HG02571 (cell line): ENCODE measurements around the gene PLA2G7.

Experiments
- ATAC-seq: cut with Tn5 transposase; IDR thresholded peaks from one replicate; pipeline ENCODE4 v1.9.1; 2021; ENCODE audit warnings: mild to moderate bottlenecking, moderate library complexity; ENCODE audit not compliant: unreplicated experiment

Gene PLA2G7

DNA sequence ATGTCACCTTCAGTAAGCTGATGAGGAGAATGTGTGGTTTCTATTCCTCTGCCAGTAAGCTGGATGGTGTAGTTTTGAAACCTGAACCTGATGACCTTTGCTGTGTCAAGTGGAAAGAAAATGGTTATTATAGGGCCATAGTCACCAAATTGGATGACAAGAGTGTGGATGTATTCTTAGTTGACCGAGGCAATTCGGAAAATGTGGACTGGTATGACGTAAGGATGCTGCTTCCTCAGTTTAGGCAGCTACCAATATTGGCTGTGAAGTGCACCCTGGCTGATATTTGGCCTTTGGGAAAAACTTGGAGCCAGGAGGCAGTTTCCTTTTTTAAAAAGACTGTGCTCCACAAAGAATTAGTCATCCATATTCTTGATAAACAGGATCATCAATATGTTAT is 45.5 kb downstream of the PLA2G7 start:
- no peak for ATAC-seq

DNA sequence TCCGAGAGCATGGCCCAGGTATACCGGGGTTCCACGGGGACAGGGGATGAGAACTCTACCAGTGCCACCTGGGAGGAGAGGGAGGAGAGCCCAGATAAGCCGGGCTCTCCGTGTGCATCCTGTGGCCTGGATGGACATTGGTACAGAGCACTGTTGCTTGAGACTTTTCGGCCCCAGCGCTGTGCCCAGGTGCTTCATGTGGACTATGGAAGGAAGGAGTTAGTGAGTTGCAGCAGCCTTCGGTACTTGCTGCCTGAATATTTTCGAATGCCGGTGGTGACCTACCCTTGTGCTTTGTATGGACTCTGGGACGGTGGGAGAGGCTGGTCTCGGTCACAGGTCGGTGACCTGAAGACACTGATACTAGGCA is 46.2 kb downstream of the PLA2G7 start:
- no peak for ATAC-seq

DNA sequence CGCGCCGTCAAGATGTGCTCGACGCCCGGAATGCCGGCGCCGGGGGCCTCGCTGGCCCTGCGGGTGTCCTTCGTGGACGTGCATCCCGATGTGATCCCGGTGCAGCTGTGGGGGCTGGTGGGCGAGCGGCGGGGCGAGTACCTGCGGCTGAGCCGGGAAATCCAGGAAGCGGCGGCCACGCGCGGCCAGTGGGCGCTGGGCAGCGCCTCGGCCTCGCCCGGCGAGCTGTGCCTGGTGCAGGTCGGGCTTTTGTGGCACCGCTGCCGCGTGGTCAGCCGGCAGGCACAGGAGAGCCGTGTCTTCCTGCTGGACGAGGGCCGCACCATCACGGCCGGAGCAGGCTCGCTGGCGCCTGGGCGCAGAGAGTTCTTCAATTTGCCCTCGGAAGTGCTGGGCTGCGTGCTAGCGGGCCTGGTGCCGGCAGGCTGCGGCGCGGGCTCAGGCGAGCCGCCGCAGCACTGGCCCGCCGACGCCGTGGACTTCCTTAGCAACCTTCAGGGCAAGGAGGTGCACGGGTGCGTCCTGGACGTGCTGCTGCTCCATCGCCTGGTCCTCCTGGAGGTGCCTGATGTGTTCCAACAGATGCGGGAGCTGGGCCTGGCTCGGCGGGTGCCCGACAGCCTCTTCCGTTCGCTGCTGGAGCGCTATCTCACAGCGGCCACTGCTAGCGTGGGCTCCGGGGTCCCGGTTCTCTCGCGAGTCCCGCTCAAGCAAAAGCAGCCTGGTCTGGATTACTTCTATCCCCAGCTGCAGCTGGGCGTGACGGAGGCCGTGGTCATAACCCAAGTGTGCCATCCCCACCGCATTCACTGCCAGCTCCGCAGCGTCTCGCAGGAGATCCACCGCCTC is 46.8 kb downstream of the PLA2G7 start:
- no peak for ATAC-seq

DNA sequence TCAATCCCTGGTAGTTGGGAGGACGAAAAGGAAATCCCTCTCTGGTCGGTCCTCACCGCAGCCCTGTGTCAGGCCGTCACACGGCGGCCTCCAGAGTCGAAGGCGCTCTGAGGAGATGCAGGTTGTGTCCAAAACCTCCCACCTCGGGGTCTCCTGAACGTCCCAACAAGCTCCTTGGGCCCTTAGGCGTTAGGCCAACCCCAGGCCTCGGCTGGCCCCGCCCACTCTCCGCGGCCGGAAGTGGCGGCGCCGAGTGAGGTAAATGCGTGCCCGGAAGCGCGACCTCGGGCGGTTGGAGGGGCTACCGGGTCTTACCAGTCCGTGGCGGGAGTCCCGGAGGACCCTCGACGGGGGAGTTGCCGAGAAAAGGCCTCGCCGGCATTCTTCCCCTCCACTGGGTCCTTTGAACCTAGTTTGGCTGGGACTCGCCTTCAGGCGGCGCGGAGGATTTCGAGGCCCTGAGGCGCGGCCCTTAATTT is 47.5 kb downstream of the PLA2G7 start, which contains the start of gene TDRD6:
TSS of gene TDRD6 (plus strand) at position 267 of the 479 bp plus-strand sequence. CDS start 244 bp downstream, outside the sequence.
- ATAC-seq = no peak

- no peak for ATAC-seq
Observed at GRCh38 chr6:46684771-46685170, 50.4 kb downstream of the PLA2G7 start.

- no peak for ATAC-seq
Observed at GRCh38 chr6:46677314-46677654, 57.9 kb downstream of the PLA2G7 start.

DNA sequence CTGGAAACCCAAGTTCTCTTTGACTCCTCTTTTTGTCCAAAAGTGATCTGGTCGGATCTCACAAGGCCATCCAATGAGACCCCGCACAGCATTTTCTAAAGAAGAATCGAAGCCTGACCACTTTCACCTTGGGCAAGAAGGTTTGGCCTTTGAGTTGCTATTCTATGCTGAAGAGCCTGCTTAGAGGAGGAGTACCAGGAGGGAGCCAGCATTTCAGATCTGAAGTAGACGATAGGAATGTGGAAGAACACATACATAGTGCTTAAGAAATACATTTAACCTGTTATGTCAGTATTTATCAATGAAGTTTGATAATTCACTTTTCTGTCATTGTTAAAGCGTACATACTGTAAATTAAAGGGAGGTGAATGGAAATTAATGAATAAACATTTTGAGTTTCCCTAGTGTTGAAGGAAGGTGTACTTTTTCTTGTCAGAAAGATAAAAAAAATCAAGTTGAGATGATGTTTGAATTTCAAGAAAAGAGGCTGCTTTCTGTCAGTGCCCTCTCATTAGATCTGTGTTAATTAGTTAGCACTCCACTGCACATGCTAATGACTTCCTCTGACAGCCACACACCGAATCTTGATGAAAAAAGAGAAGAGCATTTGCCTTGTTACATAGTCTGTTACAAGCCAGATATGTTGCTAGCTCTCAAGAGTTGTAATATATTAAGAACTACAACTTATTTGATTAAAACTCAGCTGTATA is 58.4 kb downstream of the PLA2G7 start:
- no peak for ATAC-seq

DNA sequence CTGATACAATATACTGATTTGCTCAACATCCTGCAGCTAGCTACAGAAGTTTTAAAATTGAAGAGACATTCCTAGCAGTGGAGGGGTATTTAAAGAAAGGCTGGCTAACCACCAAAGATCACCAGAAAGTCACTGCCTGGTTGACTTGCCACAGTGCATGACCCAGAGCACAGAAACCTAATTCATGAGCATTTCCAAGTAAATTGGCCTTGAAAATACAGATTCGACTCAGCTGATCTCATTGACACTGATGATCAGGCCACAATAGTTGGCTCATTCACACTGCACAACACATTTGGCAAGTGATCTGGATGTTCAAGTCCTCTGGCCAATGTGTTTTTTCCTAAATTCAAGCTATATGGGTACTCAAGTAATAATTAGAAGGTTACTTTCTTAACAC is 60.8 kb downstream of the PLA2G7 start:
- ATAC-seq = no peak

GRCh38 chr6:46667377-46667776 is 67.8 kb downstream of the PLA2G7 start:
- ATAC-seq = no peak

DNA sequence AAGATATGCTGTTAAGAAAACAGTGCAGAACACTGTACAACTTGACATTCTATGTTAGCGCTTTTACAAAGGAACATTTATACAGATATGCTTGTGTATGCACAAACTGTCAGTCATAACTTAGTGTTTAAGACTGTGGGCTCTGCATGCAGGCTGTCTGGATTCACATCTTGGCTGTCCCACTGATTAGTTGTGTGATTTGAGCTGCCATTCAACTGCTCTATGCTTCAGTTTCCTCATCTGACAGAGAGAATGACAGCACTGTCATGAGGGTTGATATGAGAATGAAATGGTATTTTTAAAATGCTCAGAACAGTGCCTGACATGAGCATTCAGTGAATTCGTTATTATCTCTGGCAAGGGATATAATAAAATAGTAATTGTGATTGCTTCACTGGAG is 73.7 kb downstream of the PLA2G7 start:
- no peak for ATAC-seq

DNA sequence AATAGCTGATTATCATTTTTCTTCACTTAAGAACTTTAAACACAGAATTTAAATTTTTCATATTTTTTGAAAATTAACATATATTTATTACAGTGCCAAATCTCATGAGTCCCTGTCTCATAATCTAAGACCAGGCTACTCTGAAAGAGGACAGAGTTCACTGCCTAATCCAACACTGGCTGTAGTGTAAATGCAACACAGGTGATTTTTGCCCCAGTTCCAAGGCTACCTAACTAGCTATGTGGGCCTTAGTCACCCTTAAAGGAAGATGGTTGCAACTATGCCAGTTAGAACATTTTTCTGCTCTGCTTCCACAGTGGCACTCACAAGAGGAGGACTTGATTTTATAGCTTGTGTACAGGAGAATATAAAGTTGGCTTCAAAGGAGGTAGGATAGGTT is 77.5 kb downstream of the PLA2G7 start:
- ATAC-seq = no peak

GRCh38 chr6:46655803-46656202 is 79.4 kb downstream of the PLA2G7 start:
- no peak for ATAC-seq
